ENCODE results near the gene DIRAS3.

The DIRAS3 gene

GRCh38 chr1:68047659-68048026 is 2.8 kb downstream of the DIRAS3 start:
- TF ChIP-seq EZH2phosphoT487 (IDR thresholded peaks at IDR 0.05; ENCODE audit: low read depth) (no peak), CTCF (IDR thresholded peaks at IDR 0.05; ENCODE audit: low read depth, low read length) (no peak)
- Histone ChIP-seq H3K4me2 (ENCODE audit: low read length) (no peak overlapping the region), H3K9me3 (ENCODE audit: insufficient read depth, low read length) (no peaks in the 10 kb centered on the region), H3K27me3 (ENCODE audit: low read depth, low read length) (no peaks in the 10 kb centered on the region), H3K4me3 (ENCODE audit: low read length) (no peak overlapping the region), H4K20me1 (ENCODE audit: insufficient read depth, low read length) (no peaks in the 10 kb centered on the region), H3K79me2 (ENCODE audit: low read length) (no peaks in the 10 kb centered on the region), H3K9ac (ENCODE audit: low read length) (no peak overlapping the region), H3K36me3 (replicated peaks; ENCODE audit: low read depth, low read length) (no peaks in the 10 kb centered on the region), H3K4me1 (ENCODE audit: low read length) (no peaks in the 10 kb centered on the region), H2AFZ (ENCODE audit: low read depth, low read length) (no peak overlapping the region), H3K27ac (ENCODE audit: low read length) (no peak overlapping the region)

GRCh38 chr1:68046885-68047658 is 3.4 kb downstream of the DIRAS3 start:
- H3K4me1 ChIP-seq (ENCODE audit: low read length) = no peaks in the 10 kb centered on the region
- no peaks in the 10 kb centered on the region for H3K36me3 ChIP-seq (replicated peaks; ENCODE audit: low read depth, low read length)

GRCh38 chr1:68046423-68046822 is 4.0 kb downstream of the DIRAS3 start:
- H3K27me3 ChIP-seq (ENCODE audit: low read depth, low read length) = no peaks in the 10 kb centered on the region
- no peaks in the 10 kb centered on the region for H3K79me2 ChIP-seq (ENCODE audit: low read length)
- no peaks in the 10 kb centered on the region for H3K4me1 ChIP-seq (ENCODE audit: low read length)
- TF ChIP-seq EZH2phosphoT487 (IDR thresholded peaks at IDR 0.05; ENCODE audit: low read depth) = no peak
- TF ChIP-seq CTCF (IDR thresholded peaks at IDR 0.05; ENCODE audit: low read depth, low read length) = no peak
- H4K20me1 ChIP-seq (ENCODE audit: insufficient read depth, low read length) = no peaks in the 10 kb centered on the region
- no peaks in the 10 kb centered on the region for H3K36me3 ChIP-seq (replicated peaks; ENCODE audit: low read depth, low read length)
- no peaks in the 10 kb centered on the region for H3K9me3 ChIP-seq (ENCODE audit: insufficient read depth, low read length)
- H2AFZ ChIP-seq (ENCODE audit: low read depth, low read length) = no peak overlapping the region
- no peak overlapping the region for H3K4me3 ChIP-seq (ENCODE audit: low read length)
- no peak overlapping the region for H3K9ac ChIP-seq (ENCODE audit: low read length)
- no peak overlapping the region for H3K4me2 ChIP-seq (ENCODE audit: low read length)
- no peak overlapping the region for H3K27ac ChIP-seq (ENCODE audit: low read length)

More at GRCh38 chr1:68046885-68047658, 3.4 kb downstream of the DIRAS3 start:
- H4K20me1 ChIP-seq (ENCODE audit: insufficient read depth, low read length) = no peaks in the 10 kb centered on the region
- H3K27me3 ChIP-seq (ENCODE audit: low read depth, low read length) = no peaks in the 10 kb centered on the region
- H3K27ac ChIP-seq (ENCODE audit: low read length) = no peak overlapping the region
- no peak overlapping the region for H3K9ac ChIP-seq (ENCODE audit: low read length)
- H3K79me2 ChIP-seq (ENCODE audit: low read length) = no peaks in the 10 kb centered on the region
- H2AFZ ChIP-seq (ENCODE audit: low read depth, low read length) = no peak overlapping the region
- TF ChIP-seq EZH2phosphoT487 (IDR thresholded peaks at IDR 0.05; ENCODE audit: low read depth) (no peak), CTCF (IDR thresholded peaks at IDR 0.05; ENCODE audit: low read depth, low read length) (no peak)
- no peak overlapping the region for H3K4me2 ChIP-seq (ENCODE audit: low read length)
- no peaks in the 10 kb centered on the region for H3K9me3 ChIP-seq (ENCODE audit: insufficient read depth, low read length)
- no peak overlapping the region for H3K4me3 ChIP-seq (ENCODE audit: low read length)

GRCh38 chr1:68045511-68046180 is 4.8 kb downstream of the DIRAS3 start:
- H3K9me3 ChIP-seq (ENCODE audit: insufficient read depth, low read length) = no peaks in the 10 kb centered on the region
- no peak overlapping the region for H2AFZ ChIP-seq (ENCODE audit: low read depth, low read length)
- no peak for TF ChIP-seq CTCF (IDR thresholded peaks at IDR 0.05; ENCODE audit: low read depth, low read length)
- TF ChIP-seq EZH2phosphoT487 (IDR thresholded peaks at IDR 0.05; ENCODE audit: low read depth) = no peak
- H3K79me2 ChIP-seq (ENCODE audit: low read length) = no peaks in the 10 kb centered on the region
- no peaks in the 10 kb centered on the region for H3K4me1 ChIP-seq (ENCODE audit: low read length)
- H4K20me1 ChIP-seq (ENCODE audit: insufficient read depth, low read length) = no peaks in the 10 kb centered on the region
- no peaks in the 10 kb centered on the region for H3K36me3 ChIP-seq (replicated peaks; ENCODE audit: low read depth, low read length)
- H3K4me3 ChIP-seq (ENCODE audit: low read length) = no peak overlapping the region
- no peak overlapping the region for H3K9ac ChIP-seq (ENCODE audit: low read length)
- no peak overlapping the region for H3K27ac ChIP-seq (ENCODE audit: low read length)
- no peak overlapping the region for H3K4me2 ChIP-seq (ENCODE audit: low read length)
- H3K27me3 ChIP-seq (ENCODE audit: low read depth, low read length) = no peaks in the 10 kb centered on the region
